Measurements from ENCODE around the gene HOXC9.

The HOXC9 gene

DNA sequence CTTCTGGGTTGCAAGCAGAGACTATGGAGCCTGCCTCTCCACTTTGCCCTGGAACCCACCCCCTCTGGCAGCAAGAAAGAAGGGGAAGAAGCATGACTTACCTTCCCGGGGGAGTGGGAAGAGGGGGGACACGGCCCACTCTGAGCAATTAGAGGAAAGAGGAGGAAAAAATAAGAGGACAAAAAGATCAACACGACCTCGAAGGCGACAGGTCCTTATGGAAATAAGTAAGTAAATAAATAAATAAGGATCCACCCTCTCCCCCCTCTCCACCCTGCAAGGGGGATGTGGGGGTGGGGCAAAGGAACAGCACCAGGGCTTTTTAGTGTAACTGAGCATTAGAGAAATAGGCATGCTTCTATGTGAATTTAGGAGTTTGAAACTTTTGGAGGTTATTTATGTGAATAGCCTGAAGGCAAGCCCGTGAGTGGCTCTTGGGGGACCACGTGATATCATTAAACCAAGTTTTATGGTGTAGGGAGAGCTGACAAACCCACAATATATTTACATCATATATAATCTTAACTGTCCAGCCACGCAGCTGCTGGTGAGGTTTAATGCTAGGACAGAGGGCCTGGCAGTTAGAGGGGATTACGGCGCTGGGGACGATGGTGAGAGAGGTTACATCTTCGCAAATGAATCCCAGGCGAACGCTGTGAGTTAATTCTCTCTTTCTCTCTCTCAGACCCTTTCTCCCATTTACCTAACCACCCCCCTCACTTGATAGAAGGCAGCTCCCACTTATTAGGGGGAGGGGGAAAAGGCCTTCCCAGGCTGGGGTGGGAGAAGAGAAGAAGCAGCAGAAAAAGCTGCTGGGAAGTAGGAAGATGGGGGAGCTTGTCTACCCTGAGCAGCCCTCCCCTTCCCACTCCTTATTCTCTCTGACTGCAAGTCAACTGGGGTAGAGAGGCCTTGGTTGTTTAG is 37.7 kb downstream of the HOXC9 start (continued):
- peak; percentile 72 for TF ChIP-seq PRDM1 (tag by site-specific recombination; IDR thresholded peaks at IDR 0.05)
- TF ChIP-seq ZNF560 (tag by site-specific recombination; IDR thresholded peaks at IDR 0.05; ENCODE audit: borderline replicate concordance), result no peak
- TF ChIP-seq, protein P1, sequence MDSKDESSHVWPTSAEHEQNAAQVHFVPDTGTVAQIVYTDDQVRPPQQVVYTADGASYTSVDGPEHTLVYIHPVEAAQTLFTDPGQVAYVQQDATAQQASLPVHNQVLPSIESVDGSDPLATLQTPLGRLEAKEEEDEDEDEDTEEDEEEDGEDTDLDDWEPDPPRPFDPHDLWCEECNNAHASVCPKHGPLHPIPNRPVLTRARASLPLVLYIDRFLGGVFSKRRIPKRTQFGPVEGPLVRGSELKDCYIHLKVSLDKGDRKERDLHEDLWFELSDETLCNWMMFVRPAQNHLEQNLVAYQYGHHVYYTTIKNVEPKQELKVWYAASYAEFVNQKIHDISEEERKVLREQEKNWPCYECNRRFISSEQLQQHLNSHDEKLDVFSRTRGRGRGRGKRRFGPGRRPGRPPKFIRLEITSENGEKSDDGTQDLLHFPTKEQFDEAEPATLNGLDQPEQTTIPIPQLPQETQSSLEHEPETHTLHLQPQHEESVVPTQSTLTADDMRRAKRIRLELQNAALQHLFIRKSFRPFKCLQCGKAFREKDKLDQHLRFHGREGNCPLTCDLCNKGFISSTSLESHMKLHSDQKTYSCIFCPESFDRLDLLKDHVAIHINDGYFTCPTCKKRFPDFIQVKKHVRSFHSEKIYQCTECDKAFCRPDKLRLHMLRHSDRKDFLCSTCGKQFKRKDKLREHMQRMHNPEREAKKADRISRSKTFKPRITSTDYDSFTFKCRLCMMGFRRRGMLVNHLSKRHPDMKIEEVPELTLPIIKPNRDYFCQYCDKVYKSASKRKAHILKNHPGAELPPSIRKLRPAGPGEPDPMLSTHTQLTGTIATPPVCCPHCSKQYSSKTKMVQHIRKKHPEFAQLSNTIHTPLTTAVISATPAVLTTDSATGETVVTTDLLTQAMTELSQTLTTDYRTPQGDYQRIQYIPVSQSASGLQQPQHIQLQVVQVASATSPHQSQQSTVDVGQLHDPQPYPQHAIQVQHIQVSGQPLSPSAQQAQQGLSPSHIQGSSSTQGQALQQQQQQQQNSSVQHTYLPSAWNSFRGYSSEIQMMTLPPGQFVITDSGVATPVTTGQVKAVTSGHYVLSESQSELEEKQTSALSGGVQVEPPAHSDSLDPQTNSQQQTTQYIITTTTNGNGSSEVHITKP (tag by site-specific recombination; IDR thresholded peaks at IDR 0.05), result peak; percentile 40
- TF ChIP-seq ZNF561 (tag by site-specific recombination; IDR thresholded peaks at IDR 0.05; ENCODE audit: borderline replicate concordance), result peak; percentile 74; the same call in 1 of the 2 replicates
- peak; percentile 66 for TF ChIP-seq IKZF3 (tag by site-specific recombination; IDR thresholded peaks at IDR 0.05)
- TF ChIP-seq, protein P2, sequence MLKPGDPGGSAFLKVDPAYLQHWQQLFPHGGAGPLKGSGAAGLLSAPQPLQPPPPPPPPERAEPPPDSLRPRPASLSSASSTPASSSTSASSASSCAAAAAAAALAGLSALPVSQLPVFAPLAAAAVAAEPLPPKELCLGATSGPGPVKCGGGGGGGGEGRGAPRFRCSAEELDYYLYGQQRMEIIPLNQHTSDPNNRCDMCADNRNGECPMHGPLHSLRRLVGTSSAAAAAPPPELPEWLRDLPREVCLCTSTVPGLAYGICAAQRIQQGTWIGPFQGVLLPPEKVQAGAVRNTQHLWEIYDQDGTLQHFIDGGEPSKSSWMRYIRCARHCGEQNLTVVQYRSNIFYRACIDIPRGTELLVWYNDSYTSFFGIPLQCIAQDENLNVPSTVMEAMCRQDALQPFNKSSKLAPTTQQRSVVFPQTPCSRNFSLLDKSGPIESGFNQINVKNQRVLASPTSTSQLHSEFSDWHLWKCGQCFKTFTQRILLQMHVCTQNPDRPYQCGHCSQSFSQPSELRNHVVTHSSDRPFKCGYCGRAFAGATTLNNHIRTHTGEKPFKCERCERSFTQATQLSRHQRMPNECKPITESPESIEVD (tag by site-specific recombination; IDR thresholded peaks at IDR 0.05), result peak; percentile 100
- peak; percentile 87 for TF ChIP-seq ZSCAN30 (tag by site-specific recombination; IDR thresholded peaks at IDR 0.05)
- TF ChIP-seq KLF8 (tag by site-specific recombination; IDR thresholded peaks at IDR 0.05), result peak; percentile 27; the same call in 1 of the 2 replicates
- TF ChIP-seq, protein P3, sequence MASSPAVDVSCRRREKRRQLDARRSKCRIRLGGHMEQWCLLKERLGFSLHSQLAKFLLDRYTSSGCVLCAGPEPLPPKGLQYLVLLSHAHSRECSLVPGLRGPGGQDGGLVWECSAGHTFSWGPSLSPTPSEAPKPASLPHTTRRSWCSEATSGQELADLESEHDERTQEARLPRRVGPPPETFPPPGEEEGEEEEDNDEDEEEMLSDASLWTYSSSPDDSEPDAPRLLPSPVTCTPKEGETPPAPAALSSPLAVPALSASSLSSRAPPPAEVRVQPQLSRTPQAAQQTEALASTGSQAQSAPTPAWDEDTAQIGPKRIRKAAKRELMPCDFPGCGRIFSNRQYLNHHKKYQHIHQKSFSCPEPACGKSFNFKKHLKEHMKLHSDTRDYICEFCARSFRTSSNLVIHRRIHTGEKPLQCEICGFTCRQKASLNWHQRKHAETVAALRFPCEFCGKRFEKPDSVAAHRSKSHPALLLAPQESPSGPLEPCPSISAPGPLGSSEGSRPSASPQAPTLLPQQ (tag by site-specific recombination; IDR thresholded peaks at IDR 0.05), result no peak
- TF ChIP-seq, protein P4, sequence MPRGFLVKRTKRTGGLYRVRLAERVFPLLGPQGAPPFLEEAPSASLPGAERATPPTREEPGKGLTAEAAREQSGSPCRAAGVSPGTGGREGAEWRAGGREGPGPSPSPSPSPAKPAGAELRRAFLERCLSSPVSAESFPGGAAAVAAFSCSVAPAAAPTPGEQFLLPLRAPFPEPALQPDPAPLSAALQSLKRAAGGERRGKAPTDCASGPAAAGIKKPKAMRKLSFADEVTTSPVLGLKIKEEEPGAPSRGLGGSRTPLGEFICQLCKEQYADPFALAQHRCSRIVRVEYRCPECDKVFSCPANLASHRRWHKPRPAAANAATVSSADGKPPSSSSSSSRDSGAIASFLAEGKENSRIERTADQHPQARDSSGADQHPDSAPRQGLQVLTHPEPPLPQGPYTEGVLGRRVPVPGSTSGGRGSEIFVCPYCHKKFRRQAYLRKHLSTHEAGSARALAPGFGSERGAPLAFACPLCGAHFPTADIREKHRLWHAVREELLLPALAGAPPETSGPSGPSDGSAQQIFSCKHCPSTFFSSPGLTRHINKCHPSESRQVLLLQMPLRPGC (tag by site-specific recombination; IDR thresholded peaks at IDR 0.05), result no peak; the same call in none of the 2 replicates
- peak; percentile 64 for TF ChIP-seq BCL11B (tag by site-specific recombination; IDR thresholded peaks at IDR 0.05; ENCODE audit: low read depth)
- TF ChIP-seq ZNF433 (tag by site-specific recombination; IDR thresholded peaks at IDR 0.05; ENCODE audit: low read depth), result no peak
- no peak for TF ChIP-seq ZNF48 (tag by site-specific recombination; IDR thresholded peaks at IDR 0.05)
- peak; percentile 55; the same call in 1 of the 2 replicates for TF ChIP-seq GFI1B (tag by site-specific recombination; IDR thresholded peaks at IDR 0.05)
- no peak for TF ChIP-seq ZNF626 (tag by site-specific recombination; IDR thresholded peaks at IDR 0.05)
- TF ChIP-seq, protein P5, sequence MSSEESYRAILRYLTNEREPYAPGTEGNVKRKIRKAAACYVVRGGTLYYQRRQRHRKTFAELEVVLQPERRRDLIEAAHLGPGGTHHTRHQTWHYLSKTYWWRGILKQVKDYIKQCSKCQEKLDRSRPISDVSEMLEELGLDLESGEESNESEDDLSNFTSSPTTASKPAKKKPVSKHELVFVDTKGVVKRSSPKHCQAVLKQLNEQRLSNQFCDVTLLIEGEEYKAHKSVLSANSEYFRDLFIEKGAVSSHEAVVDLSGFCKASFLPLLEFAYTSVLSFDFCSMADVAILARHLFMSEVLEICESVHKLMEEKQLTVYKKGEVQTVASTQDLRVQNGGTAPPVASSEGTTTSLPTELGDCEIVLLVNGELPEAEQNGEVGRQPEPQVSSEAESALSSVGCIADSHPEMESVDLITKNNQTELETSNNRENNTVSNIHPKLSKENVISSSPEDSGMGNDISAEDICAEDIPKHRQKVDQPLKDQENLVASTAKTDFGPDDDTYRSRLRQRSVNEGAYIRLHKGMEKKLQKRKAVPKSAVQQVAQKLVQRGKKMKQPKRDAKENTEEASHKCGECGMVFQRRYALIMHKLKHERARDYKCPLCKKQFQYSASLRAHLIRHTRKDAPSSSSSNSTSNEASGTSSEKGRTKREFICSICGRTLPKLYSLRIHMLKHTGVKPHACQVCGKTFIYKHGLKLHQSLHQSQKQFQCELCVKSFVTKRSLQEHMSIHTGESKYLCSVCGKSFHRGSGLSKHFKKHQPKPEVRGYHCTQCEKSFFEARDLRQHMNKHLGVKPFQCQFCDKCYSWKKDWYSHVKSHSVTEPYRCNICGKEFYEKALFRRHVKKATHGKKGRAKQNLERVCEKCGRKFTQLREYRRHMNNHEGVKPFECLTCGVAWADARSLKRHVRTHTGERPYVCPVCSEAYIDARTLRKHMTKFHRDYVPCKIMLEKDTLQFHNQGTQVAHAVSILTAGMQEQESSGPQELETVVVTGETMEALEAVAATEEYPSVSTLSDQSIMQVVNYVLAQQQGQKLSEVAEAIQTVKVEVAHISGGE (tag by site-specific recombination; conservative IDR thresholded peaks at IDR 0.05; ENCODE audit: low read depth), result peak; percentile 26; the same call in 1 of the 2 replicates
- TF ChIP-seq ZNF654 (tag by site-specific recombination; IDR thresholded peaks at IDR 0.05; ENCODE audit: low read depth), result 0 out of 2 replicates have a peak, but pooled peaks have one; percentile 3
- peak; percentile 94 for TF ChIP-seq MZF1 (tag by site-specific recombination; IDR thresholded peaks at IDR 0.05; ENCODE audit: borderline replicate concordance)
- TF ChIP-seq, protein P6, sequence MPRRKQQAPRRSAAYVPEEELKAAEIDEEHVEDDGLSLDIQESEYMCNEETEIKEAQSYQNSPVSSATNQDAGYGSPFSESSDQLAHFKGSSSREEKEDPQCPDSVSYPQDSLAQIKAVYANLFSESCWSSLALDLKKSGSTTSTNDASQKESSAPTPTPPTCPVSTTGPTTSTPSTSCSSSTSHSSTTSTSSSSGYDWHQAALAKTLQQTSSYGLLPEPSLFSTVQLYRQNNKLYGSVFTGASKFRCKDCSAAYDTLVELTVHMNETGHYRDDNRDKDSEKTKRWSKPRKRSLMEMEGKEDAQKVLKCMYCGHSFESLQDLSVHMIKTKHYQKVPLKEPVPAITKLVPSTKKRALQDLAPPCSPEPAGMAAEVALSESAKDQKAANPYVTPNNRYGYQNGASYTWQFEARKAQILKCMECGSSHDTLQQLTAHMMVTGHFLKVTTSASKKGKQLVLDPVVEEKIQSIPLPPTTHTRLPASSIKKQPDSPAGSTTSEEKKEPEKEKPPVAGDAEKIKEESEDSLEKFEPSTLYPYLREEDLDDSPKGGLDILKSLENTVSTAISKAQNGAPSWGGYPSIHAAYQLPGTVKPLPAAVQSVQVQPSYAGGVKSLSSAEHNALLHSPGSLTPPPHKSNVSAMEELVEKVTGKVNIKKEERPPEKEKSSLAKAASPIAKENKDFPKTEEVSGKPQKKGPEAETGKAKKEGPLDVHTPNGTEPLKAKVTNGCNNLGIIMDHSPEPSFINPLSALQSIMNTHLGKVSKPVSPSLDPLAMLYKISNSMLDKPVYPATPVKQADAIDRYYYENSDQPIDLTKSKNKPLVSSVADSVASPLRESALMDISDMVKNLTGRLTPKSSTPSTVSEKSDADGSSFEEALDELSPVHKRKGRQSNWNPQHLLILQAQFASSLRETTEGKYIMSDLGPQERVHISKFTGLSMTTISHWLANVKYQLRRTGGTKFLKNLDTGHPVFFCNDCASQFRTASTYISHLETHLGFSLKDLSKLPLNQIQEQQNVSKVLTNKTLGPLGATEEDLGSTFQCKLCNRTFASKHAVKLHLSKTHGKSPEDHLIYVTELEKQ (tag by site-specific recombination; IDR thresholded peaks at IDR 0.05; ENCODE audit: borderline replicate concordance), result peak; percentile 83
- no peak for TF ChIP-seq ZNF548 (tag by site-specific recombination; IDR thresholded peaks at IDR 0.05)
- peak; percentile 30 for TF ChIP-seq ZBTB8A (tag by site-specific recombination; IDR thresholded peaks at IDR 0.05)
- no peak for TF ChIP-seq ZNF350 (tag by site-specific recombination; IDR thresholded peaks at IDR 0.05)

Data from HEK293 (cell line).